Adrenal gland (tissue), 12 donors: Measurements from ENCODE around the gene ELMOD3. TPM values are rescaled to one million over a fixed set of nuclear protein-coding genes. Genes with fewer than 3 reads are reported as not detected.
"Not testable (repeated sequence)": the region's sequence is repeated elsewhere in the genome, so short reads cannot be mapped to it uniquely, and the experiment has no call there.

Source experiments
- DNase-seq, 7 donors: peaks; one replicate each; pipeline ENCODE4 v3.0.0-alpha.2; 2019 to 2020
- H3K27ac ChIP-seq, 5 donors: fragments of 200-600 bp; sonication (generic) in 4 of 5; 1 replicate in 3 of 5; 2 replicates in 2 of 5; pipeline versions ENCODE4 v1.5.1 to v1.8.0; 2016 to 2020; ENCODE audit warnings: mild to moderate bottlenecking in 1 of 5
- H3K27me3 ChIP-seq: fragments of 200-600 bp; 2 replicates; pipeline ENCODE4 v1.8.0; 2021
- H3K36me3 ChIP-seq, 2 donors: fragments of 200-600 bp; replicated peaks in 1 of 2; 1 replicate in 1 of 2; 2 replicates in 1 of 2; pipeline versions ENCODE4 v1.5.1 to v1.8.0; 2018 to 2022
- H3K4me1 ChIP-seq, 2 donors: fragments of 200-600 bp; replicated peaks in 1 of 2; 1 replicate in 1 of 2; 2 replicates in 1 of 2; pipeline versions ENCODE4 v1.5.1 to v1.8.0; 2018 to 2021
- H3K4me3 ChIP-seq, 4 donors: fragments of 200-600 bp; sonication (generic) in 3 of 4; one replicate each; pipeline ENCODE4 v1.5.1; 2016 to 2018
- H3K9me3 ChIP-seq, 3 donors: fragments of 200-600 bp; sonication (generic) in 1 of 3; replicated peaks in 1 of 3; 1 replicate in 2 of 3; 2 replicates in 1 of 3; pipeline versions ENCODE4 v1.5.1 to v1.8.0; 2016 to 2021
- POLR2A ChIP-seq, 2 donors: fragments of 450-650 bp; IDR thresholded peaks; one replicate each; pipeline ENCODE4 v1.6.1; 2017; ENCODE audit warnings: antibody characterized with exemption in 2 of 2, mild to moderate bottlenecking in 2 of 2, moderate library complexity in 1 of 2
- whole genome bisulfite sequencing, 4 donors: extraction: QIAGEN DNeasy Blood & Tissue Kit in 2 of 4; methylation state at CpG; one replicate each; pipeline versions ENCODE4 v1.1.5 to v1.1.7; 2013 to 2017; 5-methylcytosine and 5-hydroxymethylcytosine counted together
- intact Hi-C, 2 donors: fragments of 100-400 bp; cut with DNase I; formaldehyde crosslinking; loops; one replicate each; pipeline versions ENCODE4 v1.14.1 to v1.15.0; 2022 to 2023
- polyA plus RNA-seq, 3 donors: library from polyadenylated mRNA; stranded (reverse); fragments of 200-250 nt in 2 of 3; fragments of 350-450 nt in 1 of 3; fragmentation: Illumina TruSeq in 1 of 3; extraction: RNeasy Lipid Tissue Mini Kit (QIAGEN cat#74804) in 1 of 3; gene quantifications; one replicate each; pipeline ENCODE4 v1.2.3, GENCODE V29; 2013 to 2014
- total RNA-seq, 9 donors: library from RNA; depleted of rRNA in 4 of 9; stranded (reverse); fragments of >200 nt in 4 of 9; fragments of 120-200 nt in 1 of 9; fragmentation: NEBNext Ultra II Directional in 1 of 9; extraction: Animal tissue kit (Norgen Biotek cat#: 25700) in 1 of 9; gene quantifications; one replicate each; pipeline versions ENCODE4 v1.1.0 to v1.2.4, GENCODE V29; 2013 to 2023
- TF ChIP-seq, protein P1 (sequence below), 6 experiments: fragments of 450-650 bp in 4 of 6; fragments of 200-600 bp in 2 of 6; sonication (generic) in 1 of 6; IDR thresholded peaks; 1 replicate in 5 of 6; 2 replicates in 1 of 6; pipeline versions ENCODE4 v1.5.1 to v1.8.0; 2016 to 2021; ENCODE audit warnings: antibody characterized with exemption in 6 of 6, mild to moderate bottlenecking in 2 of 6, moderate library complexity in 1 of 6
- donor health status: healthy with polysubstance abuse.
- donor health status: Bipolar disorder and iron deficiency.
- donor health status: DM: yes; HTN: yes; CAD: no.
- donor health status: DM: no; HTN: no; CAD: no.
- donor health status: DM: no; HTN: no; CAD: no.
- donor health status: DM: yes; HTN: yes; CAD: no.

ELMOD3 gene
- total and polyA plus RNA-seq, 12 donors: 12.3 to 69.0 (median 27.3) TPM

- H3K4me1 ChIP-seq: peaks cover 32 to 36% of the 10 kb centered on the region in 2 donors
- no peak for DNase-seq
- no peak overlapping the region for H3K27ac ChIP-seq
- no peaks in the 10 kb centered on the region for H3K9me3 ChIP-seq
- no peak overlapping the region for H3K4me3 ChIP-seq
- no peak for TF ChIP-seq POLR2A (IDR thresholded peaks at IDR 0.05)
- intact Hi-C loops: no loop called here
- no peaks in the 10 kb centered on the region for H3K27me3 ChIP-seq
- H3K36me3 ChIP-seq: peaks cover 0 to 10% of the 10 kb centered on the region in 2 donors
Measured at GRCh38 chr2:85329181-85329651, 25.4 kb upstream of the ELMOD3 start.

DNA sequence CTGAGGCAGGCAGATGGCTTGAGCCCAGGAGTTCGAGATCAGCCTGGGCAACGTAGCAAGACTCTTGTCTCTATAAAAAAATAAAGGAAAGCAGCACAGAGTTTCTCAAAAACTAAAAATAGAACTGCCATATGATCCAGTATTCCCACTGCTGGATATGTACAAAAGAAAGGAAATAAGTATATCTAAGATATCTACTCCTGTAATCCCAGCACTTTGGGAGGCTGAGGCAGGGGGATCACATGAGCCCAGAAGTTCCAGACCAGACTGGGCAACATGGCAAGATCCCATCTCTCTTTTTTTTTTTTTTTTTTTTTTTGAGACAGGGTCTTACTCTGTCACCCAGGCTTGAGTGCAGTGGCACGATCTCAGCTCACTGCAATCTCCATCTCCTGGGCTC is 24.9 kb upstream of the ELMOD3 start:
- intact Hi-C loops, H3K9me3 ChIP-seq, H3K27ac ChIP-seq, H3K4me3 ChIP-seq, DNase-seq, H3K27me3 ChIP-seq, H3K36me3 ChIP-seq: not testable (repeated sequence)
- peaks cover 27 to 31% of the 10 kb centered on the region in 2 donors for H3K4me1 ChIP-seq
- 84 to 90% (median 87%) methylated on average over 3 of the region's 3 CpGs for WGBS, 4 donors

GRCh38 chr2:85330839-85331636 is 23.5 kb upstream of the ELMOD3 start:
- no peak for TF ChIP-seq POLR2A (IDR thresholded peaks at IDR 0.05)
- TF ChIP-seq, protein P1, sequence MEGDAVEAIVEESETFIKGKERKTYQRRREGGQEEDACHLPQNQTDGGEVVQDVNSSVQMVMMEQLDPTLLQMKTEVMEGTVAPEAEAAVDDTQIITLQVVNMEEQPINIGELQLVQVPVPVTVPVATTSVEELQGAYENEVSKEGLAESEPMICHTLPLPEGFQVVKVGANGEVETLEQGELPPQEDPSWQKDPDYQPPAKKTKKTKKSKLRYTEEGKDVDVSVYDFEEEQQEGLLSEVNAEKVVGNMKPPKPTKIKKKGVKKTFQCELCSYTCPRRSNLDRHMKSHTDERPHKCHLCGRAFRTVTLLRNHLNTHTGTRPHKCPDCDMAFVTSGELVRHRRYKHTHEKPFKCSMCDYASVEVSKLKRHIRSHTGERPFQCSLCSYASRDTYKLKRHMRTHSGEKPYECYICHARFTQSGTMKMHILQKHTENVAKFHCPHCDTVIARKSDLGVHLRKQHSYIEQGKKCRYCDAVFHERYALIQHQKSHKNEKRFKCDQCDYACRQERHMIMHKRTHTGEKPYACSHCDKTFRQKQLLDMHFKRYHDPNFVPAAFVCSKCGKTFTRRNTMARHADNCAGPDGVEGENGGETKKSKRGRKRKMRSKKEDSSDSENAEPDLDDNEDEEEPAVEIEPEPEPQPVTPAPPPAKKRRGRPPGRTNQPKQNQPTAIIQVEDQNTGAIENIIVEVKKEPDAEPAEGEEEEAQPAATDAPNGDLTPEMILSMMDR (IDR thresholded peaks at IDR 0.05): no peak
- H3K27ac ChIP-seq: no peak overlapping the region
- H3K4me1 ChIP-seq: peaks cover 14 to 17% of the 10 kb centered on the region in 2 donors
- no peaks in the 10 kb centered on the region for H3K27me3 ChIP-seq
- 82 to 87% (median 86%) methylated on average over 13 of the region's 13 CpGs for WGBS, 4 donors
- intact Hi-C loops: no loop called here
- peaks cover 0 to 2% of the 10 kb centered on the region in 2 donors for H3K36me3 ChIP-seq
- no peak overlapping the region for H3K4me3 ChIP-seq
- DNase-seq: no peak
- H3K9me3 ChIP-seq: no peaks in the 10 kb centered on the region

GRCh38 chr2:85333877-85334276 is 20.7 kb upstream of the ELMOD3 start:
- H3K4me1 ChIP-seq, DNase-seq, H3K4me3 ChIP-seq, H3K27ac ChIP-seq, H3K9me3 ChIP-seq, H3K27me3 ChIP-seq, H3K36me3 ChIP-seq, intact Hi-C loops: not testable (repeated sequence)
- WGBS, 4 donors: 90 to 98% (median 92%) methylated on average over 3 to 4 of the region's 4 CpGs

DNA sequence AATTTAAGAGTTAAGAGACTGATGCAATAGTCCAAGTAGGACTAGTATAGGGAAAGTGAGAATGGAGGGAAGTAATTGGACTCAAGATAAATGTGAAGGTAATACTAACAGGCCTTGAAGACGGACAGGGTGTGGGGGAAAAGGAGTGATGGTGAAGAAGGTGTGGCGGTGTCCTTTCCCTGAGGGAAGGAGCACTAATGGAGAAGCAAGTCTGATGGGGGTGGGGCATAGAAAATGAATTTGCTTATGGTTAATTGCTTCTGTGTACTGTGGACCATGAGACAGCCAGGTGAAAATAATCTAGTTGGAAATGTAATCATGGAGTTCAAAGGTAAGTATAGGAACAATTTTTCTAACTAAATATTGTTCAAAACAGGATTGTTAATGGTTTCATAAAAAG is 19.6 kb upstream of the ELMOD3 start:
- H3K4me1 ChIP-seq: no peaks in the 10 kb centered on the region
- intact Hi-C loops: no loop called here
- no peaks in the 10 kb centered on the region for H3K9me3 ChIP-seq
- WGBS, 4 donors: 48 to 79% (median 57%) methylated on average over 2 of the region's 2 CpGs
- no peaks in the 10 kb centered on the region for H3K36me3 ChIP-seq
- DNase-seq: no peak
- H3K27ac ChIP-seq: no peak overlapping the region
- TF ChIP-seq POLR2A (IDR thresholded peaks at IDR 0.05): no peak
- TF ChIP-seq, protein P1 (IDR thresholded peaks at IDR 0.05): no peak
- no peaks in the 10 kb centered on the region for H3K27me3 ChIP-seq
- H3K4me3 ChIP-seq: no peak overlapping the region
